Keratinocyte (primary cell): ENCODE measurements around the gene S100A1. TPM values are rescaled to one million over a fixed set of nuclear protein-coding genes. Genes with fewer than 3 reads are reported as not detected.
"Not testable (repeated sequence)": the region's sequence is repeated elsewhere in the genome, so short reads cannot be mapped to it uniquely, and the experiment has no call there.

Experiments
- DNase-seq: peaks from one replicate; pipeline ENCODE4 v3.0.0-alpha.2; 2011; ENCODE audit warnings: low read depth, missing footprints, low spot score
- FAIRE-seq: peaks from 2 replicates; lab custom pipeline; 2011; peaks lifted over from hg19 to GRCh38; lab: Jason Lieb, UNC
- H2AFZ ChIP-seq: 2 replicates; pipeline ENCODE4 v1.6.0; 2012; ENCODE audit warnings: low read length, control low read depth, inconsistent platforms; ENCODE audit not compliant: control insufficient read depth
- H3K27ac ChIP-seq: 2 replicates; pipeline ENCODE4 v1.5.1; 2011; ENCODE audit warnings: low read length; ENCODE audit not compliant: control insufficient read depth, insufficient read depth
- H3K27me3 ChIP-seq: 3 replicates; pipeline ENCODE4 v1.6.0; 2011; ENCODE audit warnings: low read length; ENCODE audit not compliant: control insufficient read depth, insufficient read depth; ENCODE audit errors: extremely low read depth
- H3K36me3 ChIP-seq, 2 experiments: 2 replicates in 1 of 2; 3 replicates in 1 of 2; pipeline ENCODE4 v1.5.1; 2011; ENCODE audit warnings: low read length in 2 of 2, mild to moderate bottlenecking in 1 of 2; ENCODE audit not compliant: control insufficient read depth in 2 of 2, insufficient read depth in 2 of 2; ENCODE audit errors: extremely low read depth in 1 of 2
- H3K4me1 ChIP-seq: 3 replicates; pipeline ENCODE4 v1.5.1; 2011; ENCODE audit warnings: low read length; ENCODE audit not compliant: control insufficient read depth, insufficient read depth; ENCODE audit errors: extremely low read depth
- H3K4me2 ChIP-seq: 3 replicates; pipeline ENCODE4 v1.6.0; 2011; ENCODE audit warnings: low read depth, low read length; ENCODE audit not compliant: control insufficient read depth, insufficient read depth; ENCODE audit errors: extremely low read depth
- H3K4me3 ChIP-seq, 3 experiments: fragments of 200-600 bp in 1 of 3; sonication (generic) in 1 of 3; 2 replicates in 2 of 3; 3 replicates in 1 of 3; pipeline ENCODE4 v1.5.1; 2011 to 2016; ENCODE audit warnings: low read length in 3 of 3, mild to moderate bottlenecking in 3 of 3, control low read depth in 2 of 3, inconsistent platforms in 1 of 3, low read depth in 1 of 3, mixed read lengths in 1 of 3, mixed run types in 1 of 3, moderate library complexity in 1 of 3; ENCODE audit not compliant: control insufficient read depth in 2 of 3, insufficient read depth in 2 of 3; ENCODE audit errors: extremely low read depth in 1 of 3
- H3K79me2 ChIP-seq: 2 replicates; pipeline ENCODE4 v1.6.0; 2012; ENCODE audit warnings: low read length; ENCODE audit not compliant: control insufficient read depth, insufficient read depth
- H3K9ac ChIP-seq: 3 replicates; pipeline ENCODE4 v1.6.0; 2011; ENCODE audit warnings: low read length; ENCODE audit not compliant: control insufficient read depth, insufficient read depth; ENCODE audit errors: extremely low read depth
- H3K9me1 ChIP-seq: 3 replicates; pipeline ENCODE4 v1.6.0; 2011; ENCODE audit warnings: low read length; ENCODE audit not compliant: control insufficient read depth, insufficient read depth; ENCODE audit errors: extremely low read depth
- H3K9me3 ChIP-seq: 2 replicates; pipeline ENCODE4 v1.5.1; 2012; ENCODE audit warnings: low read depth, low read length; ENCODE audit not compliant: control insufficient read depth
- H4K20me1 ChIP-seq: 3 replicates; pipeline ENCODE4 v1.6.0; 2011; ENCODE audit warnings: low read length; ENCODE audit not compliant: control insufficient read depth, insufficient read depth; ENCODE audit errors: extremely low read depth
- CTCF ChIP-seq, 3 experiments: IDR thresholded peaks in 1 of 3; conservative IDR thresholded peaks in 1 of 3; optimal IDR thresholded peaks in 1 of 3; 2 replicates in 2 of 3; 3 replicates in 1 of 3; pipeline versions ENCODE3 to v1.5.1; 2011; ENCODE audit warnings: low read length in 3 of 3, mild to moderate bottlenecking in 3 of 3, moderate library complexity in 2 of 3, control low read depth in 1 of 3, inconsistent platforms in 1 of 3; ENCODE audit not compliant: insufficient read depth in 2 of 3; ENCODE audit errors: extremely low read depth in 1 of 3
- EZH2 ChIP-seq: IDR thresholded peaks from one replicate; pipeline ENCODE4 v1.6.1; 2012; ENCODE audit warnings: inconsistent platforms, mild to moderate bottlenecking, low read length, moderate library complexity
- dilution Hi-C: fragments of 300-500 bp; cut with MboI; formaldehyde crosslinking; loops from one replicate; pipeline ENCODE4 v1.7.0; 2020; ENCODE audit warnings: low sequenced_read_pairs; ENCODE audit not compliant: extremely low pct_ligation_motif_present
- polyA plus RNA-seq, 5 experiments: library from polyadenylated mRNA; depleted of rRNA in 3 of 5; stranded (reverse) in 3 of 5; stranded (forward) in 1 of 5; unstranded in 1 of 5; fragments of >200 nt; gene quantifications; 1 replicate in 1 of 5; 2 replicates in 3 of 5; 3 replicates in 1 of 5; pipeline versions ENCODE4 v1.2.1 to v1.2.3, GENCODE V29; 2011 to 2012; ENCODE audit warnings: missing spikeins in 2 of 5, low read depth in 1 of 5, low replicate concordance in 1 of 5

S100A1 gene
- polyA plus RNA-seq, 1 donor (not counting 4 experiments of a cell fraction or from before 2014, with no cell fraction given), result 0.12 TPM

GRCh38 chr1:153578936-153579335 lies 49.3 kb upstream of the S100A1 start:
- Histone ChIP-seq H3K9ac (no peak overlapping the region), H3K9me1 (no peaks in the 10 kb centered on the region), H4K20me1 (no peaks in the 10 kb centered on the region), H3K4me2 (no peak overlapping the region), H3K36me3 (no peaks in the 10 kb centered on the region), H3K9me3 (no peaks in the 10 kb centered on the region), H3K4me1 (peaks cover 22% of the 10 kb centered on the region), H3K79me2 (no peaks in the 10 kb centered on the region), H3K27me3 (no peaks in the 10 kb centered on the region), H2AFZ (no peak overlapping the region), H3K27ac (no peak overlapping the region), H3K4me3 (no peak overlapping the region)
- DNase-seq (no peak), FAIRE-seq (no peak)
- dilution Hi-C loops, result no loop called here
- TF ChIP-seq EZH2 (no peak), CTCF (optimal IDR thresholded peaks at IDR 0.05 in 1 of 3, IDR thresholded peaks at IDR 0.05 in 1 of 3, conservative IDR thresholded peaks at IDR 0.05 in 1 of 3; ENCODE audit: extremely low read depth in 1 of 3, insufficient read depth in 2 of 3, low read length in 3 of 3) (no peak)

GRCh38 chr1:153582836-153583235 lies 45.4 kb upstream of the S100A1 start:
- H3K9ac ChIP-seq, H3K9me1 ChIP-seq, H2AFZ ChIP-seq, FAIRE-seq, H3K4me2 ChIP-seq, H3K36me3 ChIP-seq, H4K20me1 ChIP-seq, H3K79me2 ChIP-seq, H3K27me3 ChIP-seq, H3K27ac ChIP-seq, H3K4me3 ChIP-seq, H3K9me3 ChIP-seq, dilution Hi-C loops, DNase-seq: not testable (repeated sequence)
- H3K4me1 ChIP-seq, result peaks cover 19% of the 10 kb centered on the region

DNA sequence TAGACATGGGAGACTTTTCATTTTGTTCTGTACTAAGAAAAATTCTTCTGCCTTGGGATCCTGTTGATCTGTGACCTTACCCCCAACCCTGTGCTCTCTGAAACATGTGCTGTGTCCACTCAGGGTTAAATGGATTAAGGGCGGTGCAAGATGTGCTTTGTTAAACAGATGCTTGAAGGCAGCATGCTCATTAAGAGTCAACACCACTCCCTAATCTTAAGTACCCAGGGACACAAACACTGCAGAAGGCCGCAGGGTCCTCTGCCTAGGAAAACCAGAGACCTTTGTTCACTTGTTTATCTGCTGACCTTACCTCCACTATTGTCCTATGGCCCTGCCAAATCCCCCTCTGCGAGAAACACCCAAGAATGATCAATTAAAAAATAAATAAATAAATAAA lies 44.7 kb upstream of the S100A1 start:
- H3K9ac ChIP-seq, H3K27me3 ChIP-seq, dilution Hi-C loops, H4K20me1 ChIP-seq, H3K36me3 ChIP-seq, H3K27ac ChIP-seq, DNase-seq, H3K4me3 ChIP-seq, H3K9me1 ChIP-seq, FAIRE-seq, H3K79me2 ChIP-seq, H2AFZ ChIP-seq, H3K4me2 ChIP-seq, H3K9me3 ChIP-seq: not testable (repeated sequence)
- H3K4me1 ChIP-seq, result peaks cover 12% of the 10 kb centered on the region
